GM19193 (cell line): ENCODE data around the gene LRRC43.

ENCODE experiments used
- POLR2A ChIP-seq: IDR thresholded peaks from 4 replicates; pipeline ENCODE4 v1.6.1; 2011; ENCODE audit not compliant: insufficient read depth, insufficient read length; ENCODE audit errors: extremely low read depth

Gene LRRC43

DNA sequence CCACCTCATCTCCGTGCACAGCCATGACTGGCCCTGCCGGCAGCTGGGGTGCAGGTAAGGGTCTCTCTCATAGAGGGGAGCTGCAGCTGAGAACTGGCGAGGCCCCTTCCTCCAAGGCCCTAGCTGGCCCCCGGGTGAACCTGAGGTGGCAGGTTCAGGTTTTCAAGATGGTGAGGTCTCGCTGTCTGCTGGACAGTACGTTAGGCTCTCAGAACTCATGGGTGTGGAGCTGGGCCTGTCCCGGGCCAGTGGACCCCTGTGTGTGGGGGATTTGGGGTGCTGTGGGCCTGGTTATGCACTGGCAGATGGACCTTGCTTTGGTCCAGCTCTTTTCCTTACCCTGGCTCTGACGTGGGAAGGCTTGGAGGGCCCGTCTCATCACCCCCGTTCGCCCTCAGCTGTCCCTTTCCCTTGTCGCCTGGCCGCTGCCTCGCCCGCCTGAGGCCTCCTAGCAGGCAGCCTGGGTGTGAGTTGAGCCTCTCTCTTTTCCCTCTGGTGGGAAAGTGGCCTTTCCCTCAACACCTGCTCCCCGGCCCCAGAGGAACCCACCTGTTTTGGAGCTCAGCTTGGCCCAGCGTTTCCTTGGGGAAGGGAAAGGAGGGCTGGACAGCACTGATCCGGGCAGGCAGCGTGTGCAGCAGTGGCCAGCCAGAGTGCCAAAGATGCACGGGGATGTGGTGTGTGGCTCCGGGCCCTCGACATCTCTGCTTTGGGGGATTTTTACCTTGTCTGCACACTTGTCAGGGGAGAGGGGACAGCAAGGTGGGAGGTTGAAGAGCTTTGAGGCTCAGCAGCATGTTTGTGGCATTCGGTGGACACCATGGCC, 37.2 kb upstream of the LRRC43 start:
- TF ChIP-seq POLR2A: no peak

- TF ChIP-seq POLR2A: no peak
Measured at GRCh38 chr12:122147514-122148290, 35.2 kb upstream of the LRRC43 start.

DNA sequence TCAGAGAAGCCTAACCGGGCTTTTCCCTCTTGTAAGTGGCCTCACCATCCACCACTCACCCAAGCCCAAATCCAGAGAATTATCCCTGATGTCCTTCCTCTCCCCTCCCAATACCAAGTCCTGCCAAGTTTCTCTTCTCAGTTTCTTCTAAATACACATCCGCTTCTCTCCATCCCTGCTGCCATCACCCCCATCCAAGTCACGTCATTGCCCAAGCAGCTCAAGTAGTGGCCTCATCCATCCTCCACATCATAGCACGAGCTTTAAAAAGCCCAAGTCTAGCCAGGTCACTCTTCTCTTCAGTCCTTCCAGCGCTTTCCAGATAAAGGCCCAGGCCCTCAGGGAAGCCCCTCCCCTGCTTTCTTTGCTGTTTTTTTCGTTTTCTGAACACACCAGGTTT, 34.3 kb upstream of the LRRC43 start:
- no peak for TF ChIP-seq POLR2A

DNA sequence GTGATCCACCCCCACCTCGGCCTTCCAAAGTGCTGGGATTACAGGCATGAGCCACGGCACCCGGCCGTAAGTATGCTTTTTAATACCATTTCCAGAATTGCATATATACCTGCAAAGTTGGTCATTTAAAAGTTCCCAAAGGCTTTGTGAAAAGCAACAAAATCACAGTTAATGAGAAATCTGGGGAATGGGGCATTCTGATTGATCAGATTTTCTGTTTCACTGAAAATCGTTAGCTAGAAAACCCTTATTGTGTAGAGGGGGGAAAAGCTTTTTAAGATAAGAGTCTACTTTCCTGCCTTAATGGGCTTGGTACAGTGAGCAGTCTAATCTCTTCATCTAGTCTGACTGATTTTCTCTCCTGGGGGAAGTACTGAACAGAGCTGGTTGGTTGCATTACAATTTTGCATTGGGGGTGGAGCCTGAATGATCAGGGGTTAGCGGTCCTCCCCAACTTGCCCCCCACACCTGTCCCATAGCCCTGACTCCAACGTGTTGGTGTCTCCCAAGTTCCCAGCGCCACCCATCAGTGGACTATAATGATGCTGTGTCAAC, 32.7 kb upstream of the LRRC43 start:
- no peak for TF ChIP-seq POLR2A

- TF ChIP-seq POLR2A: no peak
Measured at GRCh38 chr12:122152754-122153153, 30.2 kb upstream of the LRRC43 start.

- no peak for TF ChIP-seq POLR2A
Measured at GRCh38 chr12:122155705-122156104, 27.2 kb upstream of the LRRC43 start.

DNA sequence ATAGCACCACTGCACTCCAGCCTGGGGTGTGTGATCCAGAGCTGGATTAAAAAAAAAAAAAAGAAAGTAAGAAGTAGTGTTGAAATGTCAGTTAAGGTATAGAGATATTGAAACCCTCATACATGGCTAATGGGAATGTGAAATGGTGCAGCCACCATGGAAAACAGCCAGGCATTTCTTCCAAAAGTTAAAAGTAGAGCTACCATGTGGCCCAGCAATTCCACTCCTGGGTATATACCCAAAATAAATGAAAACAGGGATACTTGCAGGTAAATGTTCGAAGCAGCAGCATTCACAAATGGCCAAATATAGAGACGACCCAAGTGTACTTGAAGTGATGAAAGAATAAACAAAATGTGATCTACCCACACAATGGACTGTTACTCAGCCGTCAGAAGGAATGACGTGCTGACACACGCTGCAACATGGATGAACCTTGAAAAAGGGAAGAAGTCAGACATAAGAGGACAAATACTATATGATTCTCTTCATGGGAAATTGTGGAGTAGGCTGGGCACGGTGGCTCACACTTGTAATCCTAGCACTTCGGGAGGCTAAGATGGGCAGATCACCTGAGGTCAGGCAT, 24.1 kb upstream of the LRRC43 start:
- TF ChIP-seq POLR2A: no peak

DNA sequence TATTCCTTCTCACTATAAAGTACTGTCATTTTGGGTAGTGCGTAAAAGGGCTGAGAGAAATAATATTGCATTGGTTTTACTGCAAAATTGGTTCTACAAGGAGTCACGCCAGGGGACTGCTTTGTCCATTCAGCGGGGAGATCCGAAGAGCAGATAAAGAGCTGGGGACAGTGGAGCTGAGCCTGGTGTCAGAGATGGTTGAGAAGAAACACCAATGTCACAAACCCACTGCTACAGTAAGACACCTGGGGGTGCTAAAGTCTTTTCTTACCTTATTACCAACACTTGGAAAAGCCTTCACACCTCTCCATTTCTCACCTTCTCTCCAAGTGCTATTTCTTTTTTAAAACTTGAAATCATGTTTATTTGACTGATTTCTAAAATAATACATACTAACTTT, 23.0 kb upstream of the LRRC43 start:
- no peak for TF ChIP-seq POLR2A

DNA sequence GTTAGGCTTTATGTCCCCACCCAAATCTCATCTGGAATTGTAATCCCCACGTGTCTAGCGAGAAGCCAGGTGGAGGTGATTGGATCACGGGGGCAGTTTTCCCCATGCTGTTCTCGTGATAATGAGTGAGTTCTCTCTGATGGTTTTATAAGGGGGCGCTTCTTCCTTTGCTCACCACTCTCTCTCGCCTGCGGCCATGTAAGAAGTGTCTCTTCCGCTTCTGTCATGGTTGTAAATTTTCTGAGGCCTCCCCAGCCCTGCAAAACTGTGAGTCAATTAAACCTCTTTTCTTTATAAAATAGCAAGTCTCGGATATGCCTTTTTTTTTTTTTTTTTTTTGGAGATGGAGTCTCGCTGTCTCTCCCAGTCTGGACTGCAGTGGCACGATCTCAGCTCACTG, 22.2 kb upstream of the LRRC43 start:
- no peak for TF ChIP-seq POLR2A

- no peak for TF ChIP-seq POLR2A
Measured at GRCh38 chr12:122161682-122162081, 21.2 kb upstream of the LRRC43 start.

DNA sequence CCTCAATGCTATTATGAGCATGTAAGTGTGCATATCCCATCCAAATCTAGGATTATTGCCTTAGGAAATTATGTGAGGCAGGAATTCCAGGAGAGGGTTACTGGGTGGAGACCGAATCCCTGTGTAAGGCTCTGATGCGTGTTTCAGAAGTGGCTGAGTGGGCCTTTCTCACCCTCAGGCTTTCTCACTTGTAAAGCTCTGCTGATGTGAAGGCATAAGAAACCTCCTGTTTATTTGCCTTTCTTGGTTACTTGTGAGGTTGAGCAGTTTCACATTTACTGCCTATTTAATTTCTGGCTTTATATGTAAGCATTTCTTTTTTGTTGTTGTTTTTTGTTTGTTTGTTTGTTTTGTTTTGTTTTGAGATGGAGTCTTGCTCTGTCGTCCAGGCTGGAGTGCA, 19.9 kb upstream of the LRRC43 start:
- no peak for TF ChIP-seq POLR2A

GRCh38 chr12:122166422-122167349, 16.2 kb upstream of the LRRC43 start:
- no peak for TF ChIP-seq POLR2A

DNA sequence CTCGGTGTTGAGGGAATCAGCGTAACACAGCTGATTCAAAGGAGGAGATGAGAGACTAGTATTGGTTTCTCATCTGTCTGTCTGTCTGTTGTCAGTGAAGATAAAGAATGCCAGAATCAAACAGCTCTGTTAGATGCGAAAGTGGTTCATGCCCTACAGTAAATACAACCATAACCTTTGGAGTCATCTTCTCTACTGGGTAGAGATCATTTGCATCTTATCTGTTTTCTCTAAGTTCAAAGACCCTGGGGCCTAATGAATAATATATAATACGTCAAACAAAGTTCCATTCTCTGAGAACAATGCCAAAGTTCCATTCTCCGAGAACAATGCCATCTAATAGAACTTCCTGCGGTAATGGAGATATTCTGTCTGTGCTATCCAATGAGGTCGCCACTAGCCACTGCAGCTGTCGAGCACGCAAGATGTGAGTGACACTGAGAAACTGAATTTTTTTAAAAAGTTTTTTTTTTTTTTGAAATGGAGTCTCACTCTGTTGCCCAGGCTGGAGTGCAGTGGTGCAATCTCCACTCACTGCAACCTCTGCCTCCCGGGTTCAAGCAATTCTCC, 15.5 kb upstream of the LRRC43 start:
- no peak for TF ChIP-seq POLR2A

GRCh38 chr12:122168492-122168891, 14.4 kb upstream of the LRRC43 start:
- TF ChIP-seq POLR2A: no peak
